DND-41 (cell line): ENCODE measurements around the gene DNAJC2.

ENCODE experiments used
- ATAC-seq: fragments of 200-7000 bp; cut with Tn5 transposase; 3 replicates; pipeline ENCODE4 v1.9.1; 2021; ENCODE audit warnings: low read depth; ENCODE audit not compliant: insufficient read depth
- DNase-seq: peaks from one replicate; pipeline ENCODE4 v3.0.0-alpha.2; 2020
- H2AFZ ChIP-seq: 2 replicates; pipeline ENCODE4 v1.6.0; 2012; ENCODE audit warnings: low read depth, low read length
- H3K27ac ChIP-seq: 2 replicates; pipeline ENCODE4 v1.5.1; 2012; ENCODE audit warnings: low read length, inconsistent platforms
- H3K27me3 ChIP-seq: fragments of 200-600 bp; sonication (generic); 2 replicates; pipeline ENCODE4 v1.6.0; 2012; ENCODE audit warnings: low read length, mild to moderate bottlenecking, inconsistent platforms; ENCODE audit not compliant: insufficient read depth, poor library complexity
- H3K36me3 ChIP-seq: 2 replicates; pipeline ENCODE4 v1.5.1; 2012; ENCODE audit warnings: low read length, inconsistent platforms; ENCODE audit not compliant: insufficient read depth
- H3K4me1 ChIP-seq: 2 replicates; pipeline ENCODE4 v1.5.1; 2012; ENCODE audit warnings: mild to moderate bottlenecking, low read length; ENCODE audit not compliant: insufficient read depth
- H3K4me2 ChIP-seq: 2 replicates; pipeline ENCODE4 v1.6.0; 2012; ENCODE audit warnings: mild to moderate bottlenecking, moderate library complexity, low read length, inconsistent platforms; ENCODE audit not compliant: insufficient read depth
- H3K4me3 ChIP-seq, 2 experiments: fragments of 200-600 bp in 1 of 2; shearing (Covaris generic) in 1 of 2; 2 replicates each; pipeline ENCODE4 v1.5.1; 2012 to 2016; ENCODE audit warnings: inconsistent platforms in 2 of 2, low read length in 2 of 2, mild to moderate bottlenecking in 2 of 2, low read depth in 1 of 2, moderate library complexity in 1 of 2
- H3K79me2 ChIP-seq: 2 replicates; pipeline ENCODE4 v1.6.0; 2012; ENCODE audit warnings: low read length, inconsistent platforms; ENCODE audit not compliant: insufficient read depth
- H3K9ac ChIP-seq: 2 replicates; pipeline ENCODE4 v1.6.0; 2012; ENCODE audit warnings: low read depth, mild to moderate bottlenecking, inconsistent platforms, low read length, moderate library complexity
- H3K9me3 ChIP-seq: 2 replicates; pipeline ENCODE4 v1.5.1; 2012; ENCODE audit warnings: low read length, moderate library complexity, mild to moderate bottlenecking, inconsistent platforms; ENCODE audit not compliant: insufficient read depth, severe bottlenecking
- H4K20me1 ChIP-seq: 2 replicates; pipeline ENCODE4 v1.6.0; 2012; ENCODE audit warnings: low read length; ENCODE audit not compliant: insufficient read depth
- EZH2 ChIP-seq: IDR thresholded peaks from 3 replicates; pipeline ENCODE4 v1.6.1; 2012; ENCODE audit warnings: borderline replicate concordance, low read depth, mild to moderate bottlenecking, moderate library complexity, low read length, inconsistent platforms; ENCODE audit not compliant: severe bottlenecking
- TF ChIP-seq, protein P1 (sequence below): IDR thresholded peaks from 2 replicates; pipeline ENCODE4 v1.5.1; 2012; ENCODE audit warnings: borderline replicate concordance, low read length, moderate library complexity, mild to moderate bottlenecking; ENCODE audit not compliant: poor library complexity, severe bottlenecking; ENCODE audit errors: extremely low read depth

Gene DNAJC2

DNA sequence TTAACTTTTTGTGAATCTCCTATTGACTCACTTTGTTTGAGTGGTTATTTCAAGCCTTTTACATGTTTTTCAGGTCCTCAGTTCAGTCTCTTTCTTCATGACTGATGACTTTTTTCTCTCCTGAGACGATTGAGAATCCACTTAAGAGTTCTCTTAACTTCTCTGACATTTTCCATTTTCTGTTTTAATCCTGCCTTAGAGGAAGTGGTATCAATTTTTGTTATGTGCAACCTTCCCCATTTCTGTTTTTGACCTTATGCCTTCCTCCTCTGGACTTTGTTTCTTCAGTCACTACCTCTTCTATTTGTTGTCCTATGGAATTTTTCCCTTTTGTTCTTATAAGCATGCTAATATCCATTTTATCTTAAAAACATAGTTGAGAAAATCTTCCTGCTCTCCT lies 5.2 kb upstream of the DNAJC2 start:
- ATAC-seq = no peak
- no peak for TF ChIP-seq EZH2
- TF ChIP-seq, protein P1, sequence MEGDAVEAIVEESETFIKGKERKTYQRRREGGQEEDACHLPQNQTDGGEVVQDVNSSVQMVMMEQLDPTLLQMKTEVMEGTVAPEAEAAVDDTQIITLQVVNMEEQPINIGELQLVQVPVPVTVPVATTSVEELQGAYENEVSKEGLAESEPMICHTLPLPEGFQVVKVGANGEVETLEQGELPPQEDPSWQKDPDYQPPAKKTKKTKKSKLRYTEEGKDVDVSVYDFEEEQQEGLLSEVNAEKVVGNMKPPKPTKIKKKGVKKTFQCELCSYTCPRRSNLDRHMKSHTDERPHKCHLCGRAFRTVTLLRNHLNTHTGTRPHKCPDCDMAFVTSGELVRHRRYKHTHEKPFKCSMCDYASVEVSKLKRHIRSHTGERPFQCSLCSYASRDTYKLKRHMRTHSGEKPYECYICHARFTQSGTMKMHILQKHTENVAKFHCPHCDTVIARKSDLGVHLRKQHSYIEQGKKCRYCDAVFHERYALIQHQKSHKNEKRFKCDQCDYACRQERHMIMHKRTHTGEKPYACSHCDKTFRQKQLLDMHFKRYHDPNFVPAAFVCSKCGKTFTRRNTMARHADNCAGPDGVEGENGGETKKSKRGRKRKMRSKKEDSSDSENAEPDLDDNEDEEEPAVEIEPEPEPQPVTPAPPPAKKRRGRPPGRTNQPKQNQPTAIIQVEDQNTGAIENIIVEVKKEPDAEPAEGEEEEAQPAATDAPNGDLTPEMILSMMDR = no peak
- Histone ChIP-seq H3K27ac (peak overlapping the region; percentile 34; the same call in 1 of the 2 replicates), H3K27me3 (no peaks in the 10 kb centered on the region), H3K4me3 (peak overlapping the region in 1 of 2 experiments; percentile 80; a peak in 2 of 4 replicates), H2AFZ (no peak overlapping the region), H3K4me1 (peaks cover 67% of the 10 kb centered on the region), H3K4me2 (peak overlapping the region; percentile 89), H3K79me2 (peaks cover 92% of the 10 kb centered on the region), H4K20me1 (peaks cover 48% of the 10 kb centered on the region; the same call in 1 of the 2 replicates), H3K36me3 (peaks cover 53% of the 10 kb centered on the region), H3K9me3 (no peaks in the 10 kb centered on the region), H3K9ac (peak overlapping the region; percentile 67)
- DNase-seq = no peak

DNA sequence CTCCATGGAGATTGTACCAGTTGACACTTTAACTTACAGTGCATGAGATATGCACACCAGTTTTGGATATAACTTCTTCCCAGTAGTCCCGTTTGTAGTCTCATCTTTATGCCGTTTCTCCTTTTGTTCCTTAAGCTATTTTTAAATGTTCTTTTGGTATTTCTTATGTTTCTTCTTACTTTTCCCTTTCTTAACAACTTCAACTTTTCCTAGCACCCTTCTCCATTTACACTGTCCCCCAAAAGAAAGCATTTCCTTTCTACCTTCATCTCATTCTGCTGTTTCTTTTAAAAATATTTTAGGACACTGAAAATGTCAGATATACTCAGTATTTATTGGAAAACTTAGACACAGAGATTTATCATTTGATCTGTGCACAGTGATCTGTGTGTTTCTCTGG lies 4.4 kb upstream of the DNAJC2 start:
- TF ChIP-seq EZH2 = no peak
- TF ChIP-seq, protein P1 = no peak
- no peak overlapping the region for H2AFZ ChIP-seq
- no peak for DNase-seq
- peaks cover 45% of the 10 kb centered on the region for H3K36me3 ChIP-seq
- peak overlapping the region; percentile 67 for H3K9ac ChIP-seq
- H3K79me2 ChIP-seq = peaks cover 92% of the 10 kb centered on the region
- peaks cover 68% of the 10 kb centered on the region for H3K4me1 ChIP-seq
- peak overlapping the region; percentile 89 for H3K4me2 ChIP-seq
- ATAC-seq = no peak
- peak overlapping the region; percentile 80 to 84; a peak in 3 of 4 replicates for H3K4me3 ChIP-seq
- H3K9me3 ChIP-seq = no peaks in the 10 kb centered on the region
- H4K20me1 ChIP-seq = peaks cover 48% of the 10 kb centered on the region; the same call in 1 of the 2 replicates
- H3K27ac ChIP-seq = peak overlapping the region; percentile 53; the same call in 1 of the 2 replicates
- no peaks in the 10 kb centered on the region for H3K27me3 ChIP-seq

DNA sequence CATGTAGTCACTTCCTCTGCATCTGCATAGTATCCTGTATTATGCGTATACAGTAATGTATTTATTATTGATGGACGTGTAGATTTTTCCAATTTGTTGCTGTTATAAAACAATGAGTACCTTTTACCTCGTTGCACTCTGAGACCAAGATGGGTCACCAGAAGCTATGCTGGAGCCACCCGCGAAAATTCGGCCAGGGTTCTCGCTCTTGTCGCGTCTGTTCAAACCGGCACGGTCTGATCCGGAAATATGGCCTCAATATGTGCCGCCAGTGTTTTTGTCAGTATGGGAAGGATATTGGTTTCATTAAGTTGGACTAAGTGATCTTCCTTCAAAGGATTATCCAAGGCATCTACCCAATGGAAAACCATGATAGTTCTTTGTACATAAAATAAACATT lies 3.9 kb upstream of the DNAJC2 start:
- Histone ChIP-seq H3K27me3 (no peaks in the 10 kb centered on the region), H3K9me3 (no peaks in the 10 kb centered on the region), H3K27ac (peak overlapping the region; percentile 53), H2AFZ (no peak overlapping the region), H3K9ac (peak overlapping the region; percentile 67), H4K20me1 (peaks cover 48% of the 10 kb centered on the region; the same call in 1 of the 2 replicates), H3K4me3 (peak overlapping the region; percentile 80 to 84), H3K36me3 (peaks cover 40% of the 10 kb centered on the region), H3K4me1 (peaks cover 71% of the 10 kb centered on the region), H3K4me2 (peak overlapping the region; percentile 89), H3K79me2 (peaks cover 92% of the 10 kb centered on the region)
- TF ChIP-seq, protein P1 = no peak
- no peak for TF ChIP-seq EZH2
- ATAC-seq = no peak
- DNase-seq = no peak
